ENCODE results near the gene PAX2.

PAX2 gene

DNA sequence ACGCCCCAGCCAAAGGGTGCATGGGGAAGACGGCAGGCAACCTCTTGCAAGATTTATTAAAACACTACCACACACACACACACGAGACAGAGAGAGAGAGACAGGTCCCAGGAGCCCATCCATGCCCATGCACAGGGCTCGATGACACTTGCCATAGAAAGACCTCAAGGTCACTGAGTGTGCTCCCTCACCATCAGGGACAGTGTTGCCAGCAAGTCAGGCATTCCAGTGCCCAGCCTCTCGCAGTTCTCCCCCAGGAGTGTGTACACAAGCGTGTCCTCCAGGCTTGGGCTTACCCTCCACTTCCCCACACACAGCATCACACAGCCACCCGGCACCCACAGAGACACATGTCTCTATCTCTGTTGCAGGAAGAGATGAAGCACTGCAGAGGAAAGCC lies 120.6 kb downstream of the PAX2 start:
- H3K4me3 ChIP-seq (ENCODE audit: low read depth, low read length) = no peak overlapping the region

DNA sequence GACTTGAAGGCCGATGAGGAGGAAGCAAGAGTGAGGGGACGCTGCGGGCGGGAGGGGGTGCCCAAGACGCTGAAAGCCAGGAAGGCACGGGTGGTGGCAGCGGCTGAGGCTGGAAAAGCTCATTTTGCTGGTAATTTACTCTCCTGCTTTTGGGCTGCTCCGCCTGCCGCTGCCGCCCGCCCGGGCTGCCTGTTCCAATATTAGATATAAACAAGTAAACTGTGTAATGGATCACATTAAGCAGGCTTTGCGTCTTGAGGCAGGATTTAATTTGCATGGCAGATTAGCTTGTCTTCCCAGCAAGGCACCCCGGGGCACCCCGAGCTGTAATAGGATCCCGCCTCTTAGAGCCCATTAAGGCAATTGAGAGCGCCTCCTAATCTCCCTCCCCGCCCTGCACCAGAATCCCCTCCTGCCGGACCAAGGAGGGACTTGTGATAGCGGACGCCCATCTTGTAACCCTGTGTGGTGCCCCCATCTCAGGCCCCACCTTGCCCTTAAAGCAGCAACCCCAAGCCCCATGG lies 121.3 kb downstream of the PAX2 start:
- DNase-seq (ENCODE audit: low read depth, low spot score) = no peak
- ChIA-PET CTCF (interaction anchor here (5.6 kb wide), 1 partner anchor 12 kb away, joined by 32 read pairs; no protein-coding TSS in a partner anchor), POLR2A (no interaction called here)
- TF ChIP-seq CTCF (IDR thresholded peaks at IDR 0.05; ENCODE audit: insufficient read depth, low read length, missing control alignments) = no peak
- no peak overlapping the region for H3K4me3 ChIP-seq (ENCODE audit: low read depth, low read length)

More for the DNA sequence above, 120.6 kb downstream of the PAX2 start:
- no peak for DNase-seq (ENCODE audit: low read depth, low spot score)
- TF ChIP-seq CTCF (IDR thresholded peaks at IDR 0.05; ENCODE audit: insufficient read depth, low read length, missing control alignments) = no peak
- POLR2A ChIA-PET = no interaction called here
- CTCF ChIA-PET = interaction anchor here (5.6 kb wide), 1 partner anchor 12 kb away, joined by 32 read pairs; no protein-coding TSS in a partner anchor

DNA sequence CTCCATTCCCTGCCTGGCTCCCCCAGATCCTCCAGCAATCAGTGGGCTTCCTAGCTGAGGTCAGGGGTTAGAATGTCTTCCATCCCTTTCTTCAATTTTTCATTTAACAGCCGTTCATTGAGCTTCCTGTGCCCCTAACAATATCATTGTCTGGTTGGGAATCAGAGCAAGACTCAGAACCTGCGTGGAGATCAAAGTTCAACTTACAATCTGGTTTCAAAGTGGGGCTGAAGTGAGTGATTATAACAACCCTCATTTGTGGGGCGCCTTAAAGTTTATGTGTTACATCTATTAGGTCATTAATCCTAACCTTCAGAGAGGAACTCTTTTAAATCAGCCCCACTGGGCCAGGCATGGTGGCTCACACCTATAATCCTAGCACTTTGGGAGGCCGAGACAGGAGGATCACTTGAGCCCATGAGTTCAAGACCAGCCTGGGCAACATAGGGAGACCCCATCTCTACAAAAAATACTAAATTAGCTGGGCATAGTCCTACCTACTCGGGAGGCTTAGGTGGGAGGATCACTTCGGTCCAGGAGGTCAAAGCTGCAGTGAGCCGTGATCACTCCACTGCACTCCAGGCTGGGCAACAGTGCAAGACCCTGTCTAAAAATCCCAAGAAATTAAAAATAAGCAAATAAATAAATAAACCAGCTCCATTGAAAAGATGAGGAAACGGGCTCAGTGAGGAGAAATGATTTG lies 122.0 kb downstream of the PAX2 start:
- ChIA-PET POLR2A (no interaction called here), CTCF (interaction anchor here (5.6 kb wide), 1 partner anchor 11 kb away, joined by 32 read pairs; no protein-coding TSS in a partner anchor)
- TF ChIP-seq CTCF (IDR thresholded peaks at IDR 0.05; ENCODE audit: insufficient read depth, low read length, missing control alignments) = no peak
- no peak for DNase-seq (ENCODE audit: low read depth, low spot score)
- H3K4me3 ChIP-seq (ENCODE audit: low read depth, low read length) = no peak overlapping the region

DNA sequence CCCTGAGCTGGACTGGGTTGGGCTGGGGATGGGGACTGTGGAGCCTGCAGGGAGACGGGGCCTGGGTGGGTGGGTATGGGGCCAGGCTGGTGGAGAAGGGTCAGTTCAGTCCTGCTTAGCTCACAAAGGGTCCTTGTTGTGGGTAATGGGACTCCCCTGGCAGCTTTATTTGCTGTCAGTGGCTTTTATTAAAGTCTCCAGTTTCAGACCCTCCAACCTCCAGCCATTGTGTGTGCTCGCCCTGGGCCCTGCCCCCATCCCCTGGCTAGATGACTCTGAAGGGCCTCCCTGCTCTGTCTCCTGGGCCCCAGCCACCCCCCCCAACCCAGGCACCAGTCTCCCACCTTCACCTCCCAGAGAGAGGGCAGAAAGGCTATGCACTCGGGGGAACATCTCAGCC lies 123.0 kb downstream of the PAX2 start:
- CTCF ChIA-PET = interaction anchor here (5.6 kb wide), 1 partner anchor 10 kb away, joined by 32 read pairs; no protein-coding TSS in a partner anchor
- no peak for TF ChIP-seq CTCF (IDR thresholded peaks at IDR 0.05; ENCODE audit: insufficient read depth, low read length, missing control alignments)
- DNase-seq (ENCODE audit: low read depth, low spot score) = no peak
- POLR2A ChIA-PET = no interaction called here
- no peak overlapping the region for H3K4me3 ChIP-seq (ENCODE audit: low read depth, low read length)

- CTCF ChIA-PET = interaction anchor here (0.6 to 5.6 kb wide), 4 partner anchors 9 to 525 kb away, joined by 3 to 32 read pairs (median 4); no protein-coding TSS in a partner anchor
- no peak overlapping the region for H3K4me3 ChIP-seq (ENCODE audit: low read depth, low read length)
- POLR2A ChIA-PET = no interaction called here
- no peak for TF ChIP-seq CTCF (IDR thresholded peaks at IDR 0.05; ENCODE audit: insufficient read depth, low read length, missing control alignments)
- no peak for DNase-seq (ENCODE audit: low read depth, low spot score)
Measured at GRCh38 chr10:100869399-100869798, 124.0 kb downstream of the PAX2 start.

DNA sequence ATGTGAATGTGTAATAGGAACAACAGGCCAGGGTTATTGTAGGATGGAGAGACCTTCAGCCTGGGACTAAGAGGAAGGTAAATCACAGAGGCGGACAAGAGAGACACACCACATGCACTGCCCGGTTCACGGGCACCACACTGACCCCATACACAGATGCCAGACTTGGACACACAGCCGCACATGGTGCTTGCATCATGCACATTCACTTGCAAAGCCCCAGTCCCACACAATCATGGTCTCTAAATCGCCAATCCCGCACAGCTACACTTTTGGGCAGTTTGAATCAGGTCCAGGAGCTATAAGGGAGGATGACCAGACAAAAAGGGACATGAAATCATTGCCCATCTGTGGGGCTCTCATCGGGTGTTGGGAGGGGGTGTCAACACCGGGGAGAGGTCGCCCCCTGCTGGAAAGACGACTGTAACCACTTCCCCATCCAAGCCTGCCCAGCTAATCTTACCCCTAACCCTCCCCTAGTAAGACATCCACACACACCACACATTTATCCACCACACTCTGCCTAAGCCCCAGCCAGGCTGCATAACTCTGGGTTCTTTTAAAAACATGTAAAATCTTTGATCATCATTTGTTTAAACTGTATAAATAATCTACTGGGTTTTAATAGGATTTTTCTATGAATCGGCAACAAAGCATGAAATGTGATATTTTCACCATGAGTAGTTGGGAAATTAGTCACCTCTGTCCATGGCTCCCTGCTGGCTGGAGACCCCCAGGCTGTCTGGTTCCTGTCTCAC lies 126.8 kb downstream of the PAX2 start:
- H3K4me3 ChIP-seq (ENCODE audit: low read depth, low read length) = no peak overlapping the region
- TF ChIP-seq CTCF (IDR thresholded peaks at IDR 0.05; ENCODE audit: insufficient read depth, low read length, missing control alignments) = peak; percentile 57
- ChIA-PET CTCF (interaction anchor here (0.7 to 13.6 kb wide), 23 partner anchors 10 to 438 kb away, joined by 3 to 235 read pairs (median 4); partner anchors contain the start of gene HIF1AN), POLR2A (no interaction called here)
- no peak for DNase-seq (ENCODE audit: low read depth, low spot score)

Data from AG04449 (cell line).